Cardiac muscle cell (in vitro differentiated cells and primary cell): Measurements from ENCODE around the gene GDF15. TPM values are rescaled to one million over a fixed set of nuclear protein-coding genes. Genes with fewer than 3 reads are reported as not detected.

Experiments used
- DNase-seq, 2 donors: peaks; one replicate each; pipeline versions ENCODE4 v3.0.0 to v3.0.0-alpha.2; 2010 to 2017; ENCODE audit warnings: low read depth in 1 of 2, low spot score in 1 of 2
- H3K27ac ChIP-seq: fragments of 200-600 bp; sonication (generic); 2 replicates; pipeline ENCODE4 v1.5.1; 2016
- H3K27me3 ChIP-seq: fragments of 200-600 bp; sonication (generic); 2 replicates; pipeline ENCODE4 v1.6.0; 2016; ENCODE audit warnings: control low read depth
- H3K36me3 ChIP-seq: fragments of 200-600 bp; sonication (generic); 2 replicates; pipeline ENCODE4 v1.5.1; 2016; ENCODE audit warnings: control low read depth
- H3K4me1 ChIP-seq: fragments of 200-600 bp; sonication (generic); 2 replicates; pipeline ENCODE4 v1.8.1; 2017; ENCODE audit warnings: low read depth, mild to moderate bottlenecking, mixed run types
- H3K4me3 ChIP-seq: fragments of 200-600 bp; sonication (generic); 2 replicates; pipeline ENCODE4 v1.5.1; 2016; ENCODE audit warnings: mild to moderate bottlenecking
- H3K9me3 ChIP-seq: fragments of 200-600 bp; sonication (generic); 2 replicates; pipeline ENCODE4 v1.5.1; 2017; ENCODE audit warnings: low read depth, mild to moderate bottlenecking, control low read depth
- polyA plus RNA-seq: library from polyadenylated mRNA; unstranded; fragments of >200 nt; fragmentation: Nextera tagmentation; extraction: Ambion mirVana; gene quantifications from 2 replicates; pipeline ENCODE4 v1.2.1, GENCODE V29; 2016
- total RNA-seq: library from RNA; depleted of rRNA; stranded (reverse); fragments of >200 nt; gene quantifications from 2 replicates; pipeline ENCODE4 v1.2.3, GENCODE V29; 2016
- TF ChIP-seq, protein P1 (sequence below): IDR thresholded peaks from 2 replicates; pipeline ENCODE4 v1.5.1; 2012; ENCODE audit warnings: low read depth, mild to moderate bottlenecking, low read length

The GDF15 gene
- total and polyA plus RNA-seq, 2 experiments from 2014 or later: 2.4 to 10.0 TPM

DNA sequence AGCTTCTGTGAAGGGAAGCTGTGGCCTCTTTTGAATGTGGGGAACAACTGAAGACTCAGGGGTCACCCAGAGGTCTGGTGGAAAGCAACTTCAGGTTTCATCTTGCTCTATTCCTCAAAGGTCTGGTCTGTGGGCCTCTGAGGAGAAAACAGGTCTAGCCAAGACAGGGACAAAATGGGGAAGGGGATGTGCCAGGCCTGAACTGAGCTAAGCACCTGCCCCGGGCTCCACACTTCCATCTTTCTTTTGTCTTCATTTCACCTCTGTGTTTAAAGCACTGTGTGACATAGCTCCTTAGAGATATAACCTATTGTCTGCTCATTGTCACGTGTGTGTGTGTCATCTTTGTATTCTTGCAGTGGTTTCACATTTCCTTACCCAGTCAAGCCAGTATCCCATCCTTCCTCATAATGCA, 19.9 kb upstream of the GDF15 start:
- H3K9me3 ChIP-seq: no peaks in the 10 kb centered on the region
- H3K4me1 ChIP-seq: peaks cover 9% of the 10 kb centered on the region
- TF ChIP-seq, protein P1, sequence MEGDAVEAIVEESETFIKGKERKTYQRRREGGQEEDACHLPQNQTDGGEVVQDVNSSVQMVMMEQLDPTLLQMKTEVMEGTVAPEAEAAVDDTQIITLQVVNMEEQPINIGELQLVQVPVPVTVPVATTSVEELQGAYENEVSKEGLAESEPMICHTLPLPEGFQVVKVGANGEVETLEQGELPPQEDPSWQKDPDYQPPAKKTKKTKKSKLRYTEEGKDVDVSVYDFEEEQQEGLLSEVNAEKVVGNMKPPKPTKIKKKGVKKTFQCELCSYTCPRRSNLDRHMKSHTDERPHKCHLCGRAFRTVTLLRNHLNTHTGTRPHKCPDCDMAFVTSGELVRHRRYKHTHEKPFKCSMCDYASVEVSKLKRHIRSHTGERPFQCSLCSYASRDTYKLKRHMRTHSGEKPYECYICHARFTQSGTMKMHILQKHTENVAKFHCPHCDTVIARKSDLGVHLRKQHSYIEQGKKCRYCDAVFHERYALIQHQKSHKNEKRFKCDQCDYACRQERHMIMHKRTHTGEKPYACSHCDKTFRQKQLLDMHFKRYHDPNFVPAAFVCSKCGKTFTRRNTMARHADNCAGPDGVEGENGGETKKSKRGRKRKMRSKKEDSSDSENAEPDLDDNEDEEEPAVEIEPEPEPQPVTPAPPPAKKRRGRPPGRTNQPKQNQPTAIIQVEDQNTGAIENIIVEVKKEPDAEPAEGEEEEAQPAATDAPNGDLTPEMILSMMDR: no peak
- no peak overlapping the region for H3K4me3 ChIP-seq
- no peak for DNase-seq
- no peaks in the 10 kb centered on the region for H3K27me3 ChIP-seq
- H3K27ac ChIP-seq: no peak overlapping the region
- H3K36me3 ChIP-seq: no peaks in the 10 kb centered on the region

DNA sequence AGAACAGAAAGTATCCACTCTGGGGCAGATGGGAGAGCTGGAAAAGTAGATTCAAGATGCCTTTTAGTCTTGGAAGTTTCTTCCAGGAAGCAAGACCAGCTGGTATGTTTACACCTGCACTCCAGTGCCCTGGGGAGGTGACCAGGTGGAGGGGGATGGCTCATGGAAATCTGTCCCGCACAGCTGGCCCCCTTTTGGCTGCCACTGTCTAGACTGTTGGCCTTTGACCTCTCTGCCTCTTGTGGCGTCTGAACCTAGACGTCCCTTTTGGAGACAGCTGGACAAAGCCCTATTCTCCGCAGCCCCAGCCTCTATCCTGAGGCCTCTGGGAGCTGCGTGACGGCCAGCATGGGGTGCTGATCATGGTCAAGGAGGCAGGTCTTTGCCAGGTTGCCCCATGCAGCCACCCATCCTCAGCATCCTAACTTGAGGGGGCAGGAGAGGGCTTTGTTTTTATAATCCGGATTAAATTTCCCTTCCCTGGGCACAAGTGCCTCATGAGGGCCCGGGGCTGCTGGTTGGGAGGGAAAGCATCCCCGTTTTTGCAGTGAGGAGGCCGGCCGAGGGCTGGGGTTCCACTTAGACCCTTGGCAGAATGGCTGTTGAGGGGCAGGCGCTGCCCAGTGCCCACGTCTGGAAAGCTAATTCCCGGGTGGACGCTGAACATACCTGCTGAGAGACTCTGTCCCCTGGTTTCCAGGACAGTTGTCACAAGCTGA, 17.3 kb upstream of the GDF15 start:
- Histone ChIP-seq H3K27me3 (no peaks in the 10 kb centered on the region), H3K9me3 (no peaks in the 10 kb centered on the region), H3K4me3 (no peak overlapping the region), H3K4me1 (peaks cover 9% of the 10 kb centered on the region), H3K36me3 (no peaks in the 10 kb centered on the region), H3K27ac (peak overlapping the region; percentile 71)
- no peak for DNase-seq
- TF ChIP-seq, protein P1: no peak

DNA sequence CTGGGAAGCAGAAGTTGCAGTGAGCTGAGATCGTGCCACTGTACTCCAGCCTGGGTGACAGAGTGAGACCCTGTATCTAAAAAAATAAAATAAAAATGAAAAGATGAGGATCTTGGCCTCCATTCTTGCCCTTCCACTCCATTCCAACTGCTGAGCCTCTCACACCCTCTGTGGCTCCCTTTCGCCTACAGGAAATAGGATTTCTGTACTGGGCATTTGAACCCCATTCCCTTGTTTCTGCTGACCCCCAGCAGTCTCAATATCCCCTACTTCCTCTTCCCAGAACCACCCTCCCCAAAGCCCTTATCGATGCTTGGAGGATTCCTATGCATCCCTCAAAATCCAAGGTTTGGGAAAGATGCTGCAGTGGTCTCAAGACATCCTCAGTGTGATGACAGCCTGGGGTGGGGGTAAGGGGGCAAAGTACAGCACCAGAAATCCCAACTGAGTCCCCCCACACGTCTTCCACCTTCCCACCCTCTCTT, 12.5 kb upstream of the GDF15 start:
- H3K4me1 ChIP-seq: peaks cover 12% of the 10 kb centered on the region
- no peaks in the 10 kb centered on the region for H3K36me3 ChIP-seq
- no peaks in the 10 kb centered on the region for H3K9me3 ChIP-seq
- peak overlapping the region; percentile 83 for H3K27ac ChIP-seq
- TF ChIP-seq, protein P1: no peak
- H3K27me3 ChIP-seq: no peaks in the 10 kb centered on the region
- no peak for DNase-seq
- no peak overlapping the region for H3K4me3 ChIP-seq

DNA sequence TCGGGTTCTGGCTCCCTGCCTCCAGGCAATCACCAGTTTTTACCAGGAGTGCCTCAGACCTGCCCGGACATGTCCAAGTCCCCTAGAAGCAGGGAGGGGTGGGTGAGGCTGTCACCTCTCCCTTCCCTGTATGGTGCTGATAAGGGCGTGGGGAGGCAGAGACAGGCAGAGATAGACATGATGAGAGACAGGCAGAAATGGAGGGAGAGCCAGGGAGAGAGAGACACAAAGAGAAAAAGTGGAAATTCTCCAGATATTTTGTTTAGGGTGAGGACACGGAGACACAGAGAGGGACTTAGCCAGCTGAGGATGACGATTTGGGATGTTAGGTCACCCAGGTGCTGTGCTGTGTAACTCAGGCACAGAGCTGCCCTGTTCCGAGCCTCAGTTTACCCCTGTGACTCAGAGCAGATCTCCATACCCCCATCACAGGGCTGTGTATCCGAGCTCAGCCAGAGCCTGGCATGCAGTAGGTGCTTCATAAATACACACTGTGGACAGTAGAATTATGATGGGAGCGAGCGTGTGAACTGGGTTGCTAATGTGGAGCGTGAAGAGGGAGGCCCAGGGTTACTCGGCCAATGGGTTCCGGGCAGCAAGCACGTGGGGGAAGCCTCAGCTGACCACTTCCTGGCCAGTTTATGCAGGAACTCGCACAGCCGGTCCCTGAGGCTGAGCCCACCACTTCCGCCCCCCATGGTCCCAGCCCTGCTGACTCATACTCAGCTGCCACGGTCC, 11.9 kb upstream of the GDF15 start:
- Histone ChIP-seq H3K4me3 (no peak overlapping the region), H3K4me1 (peaks cover 12% of the 10 kb centered on the region), H3K27ac (peak overlapping the region; percentile 83), H3K9me3 (no peaks in the 10 kb centered on the region), H3K27me3 (no peaks in the 10 kb centered on the region), H3K36me3 (no peaks in the 10 kb centered on the region)
- TF ChIP-seq, protein P1: no peak
- DNase-seq: peak; percentile 85 to 99

DNA sequence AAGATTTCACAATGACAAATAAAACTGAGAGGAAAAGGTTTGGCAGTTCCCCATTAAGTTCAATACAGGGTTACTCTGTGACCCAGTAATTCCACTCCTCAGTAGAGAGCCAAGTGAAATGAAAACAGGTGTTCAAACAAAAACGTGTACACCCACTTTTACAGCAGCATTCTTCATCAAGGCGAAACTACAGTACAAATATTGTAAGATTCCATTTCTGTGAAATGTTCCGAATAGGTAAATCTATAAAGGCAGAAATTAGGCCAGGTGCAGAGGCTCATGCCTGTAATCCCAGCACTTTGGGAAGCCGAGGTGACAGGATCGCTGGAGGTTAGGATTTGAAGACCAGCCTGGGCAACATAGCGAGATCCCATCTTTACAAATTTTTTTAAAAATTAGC, 8.9 kb upstream of the GDF15 start:
- Histone ChIP-seq H3K27ac (peak overlapping the region; percentile 9), H3K4me3 (no peak overlapping the region), H3K9me3 (no peaks in the 10 kb centered on the region), H3K4me1 (peaks cover 12% of the 10 kb centered on the region), H3K36me3 (no peaks in the 10 kb centered on the region), H3K27me3 (no peaks in the 10 kb centered on the region)
- no peak for DNase-seq
- TF ChIP-seq, protein P1: no peak
